HCT116 (cell line): Measurements from ENCODE around the gene TRPM1.

ENCODE experiments used
- ATF3 ChIP-seq: IDR thresholded peaks from 2 replicates; pipeline ENCODE4 v1.6.1; 2012
- REST ChIP-seq: IDR thresholded peaks from 2 replicates; pipeline ENCODE4 v1.6.1; 2012; ENCODE audit warnings: low read depth

- TF ChIP-seq ATF3 (no peak), REST (no peak)
Measured at GRCh38 chr15:31149987-31150386, 48.5 kb upstream of the TRPM1 start.
